GM18519 (cell line): ENCODE results near the gene AXIN2.

Source experiments
- ATAC-seq: cut with Tn5 transposase; IDR thresholded peaks from one replicate; pipeline ENCODE4 v1.9.1; 2021; ENCODE audit warnings: mild to moderate bottlenecking, moderate library complexity; ENCODE audit not compliant: unreplicated experiment, low FRiP score

AXIN2 gene

DNA sequence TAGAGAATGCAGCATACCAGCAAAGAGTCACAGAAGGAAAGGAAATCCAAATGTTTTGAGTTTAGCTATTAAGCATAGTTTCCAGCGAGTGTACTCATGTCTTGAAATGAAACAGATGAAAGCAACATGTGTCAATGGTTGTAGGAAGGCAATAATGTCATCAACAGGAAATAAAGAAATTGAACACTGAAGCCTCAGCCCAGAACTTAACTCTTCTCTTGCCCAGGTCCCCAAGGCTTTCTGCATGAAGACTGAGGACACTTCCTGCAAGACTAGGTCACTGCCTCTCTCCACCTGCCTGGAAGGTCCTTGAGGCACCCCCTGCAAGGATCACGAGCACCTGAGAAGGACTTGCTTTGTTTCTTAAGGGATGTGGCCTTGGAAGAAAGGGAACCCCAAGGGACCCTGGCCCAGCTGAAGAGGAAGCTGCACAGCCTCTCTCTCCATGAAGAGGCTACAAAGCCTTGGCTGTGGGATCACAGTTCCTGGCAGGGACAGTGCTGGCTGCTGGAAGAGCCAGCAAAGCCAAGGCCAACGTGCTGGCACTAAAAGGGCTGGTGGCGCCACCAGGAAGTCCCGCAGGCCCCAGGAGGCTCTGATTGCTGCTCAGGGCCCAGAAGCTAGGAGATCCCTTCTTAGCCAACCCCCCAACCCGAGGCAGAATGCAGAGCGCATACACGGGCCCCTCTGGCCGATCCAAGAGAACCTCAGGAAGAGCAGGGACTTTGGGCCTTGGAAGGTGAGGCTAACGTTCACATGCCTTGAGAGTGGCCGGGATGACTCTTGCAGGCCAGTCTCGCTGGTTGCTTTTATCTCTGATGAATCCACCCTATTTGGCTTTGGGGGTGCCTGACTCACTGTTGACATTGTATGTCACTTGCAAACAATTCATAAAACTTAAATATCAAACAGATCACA lies 23.4 kb upstream of the AXIN2 start:
- no peak for ATAC-seq

DNA sequence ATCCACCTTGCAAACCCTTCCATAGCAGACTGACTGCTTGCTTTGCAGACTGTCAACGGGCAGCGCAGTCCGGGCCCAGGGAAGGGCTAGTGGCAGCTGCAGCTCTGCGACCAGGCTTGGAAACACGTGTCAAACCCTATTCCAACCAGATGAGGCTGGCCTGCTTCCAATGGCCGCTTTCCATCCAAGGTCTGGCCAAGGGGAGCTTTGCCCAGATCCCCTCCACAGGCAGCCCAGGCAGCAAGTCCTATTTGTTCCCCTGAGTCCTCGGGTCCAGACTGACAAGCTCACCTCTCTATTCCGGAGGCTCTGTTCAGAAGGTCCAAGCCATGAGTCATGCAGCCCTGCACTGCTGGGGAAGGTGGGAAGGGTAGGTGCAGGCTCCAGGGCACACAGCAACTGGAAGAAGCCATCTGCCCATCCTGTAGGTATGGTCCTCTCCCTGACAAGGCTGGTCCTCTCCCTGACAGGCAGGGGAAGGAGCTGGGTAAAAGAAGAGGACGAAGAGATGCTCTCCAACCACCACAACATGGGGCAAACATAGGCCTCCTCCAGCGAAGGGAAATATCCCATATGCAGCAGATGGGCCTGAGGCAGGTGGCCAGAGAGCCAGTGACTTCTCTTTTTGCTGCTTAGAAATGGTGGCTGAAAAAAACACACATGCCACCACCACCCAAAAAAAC lies 22.6 kb upstream of the AXIN2 start:
- ATAC-seq = no peak

DNA sequence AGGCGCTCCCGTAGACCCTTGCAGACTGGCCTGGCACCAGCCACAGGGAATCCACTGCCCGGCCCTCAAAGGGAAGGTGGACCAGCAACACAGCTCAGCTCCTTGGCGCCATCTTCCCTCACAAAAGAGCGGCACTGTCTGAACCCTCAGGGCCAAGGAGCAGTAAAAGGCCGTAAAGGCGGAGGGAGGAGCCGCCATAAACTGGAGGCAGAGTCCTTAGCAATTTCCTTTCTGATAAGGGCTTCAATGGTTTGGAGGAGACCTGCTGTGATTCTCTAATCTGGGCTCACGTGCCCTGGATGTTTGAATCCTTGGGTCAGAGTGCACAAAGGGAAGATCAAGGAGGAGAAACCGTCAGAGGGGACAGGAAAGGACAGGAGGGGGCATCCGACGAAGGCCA lies 15.5 kb upstream of the AXIN2 start:
- ATAC-seq = no peak

DNA sequence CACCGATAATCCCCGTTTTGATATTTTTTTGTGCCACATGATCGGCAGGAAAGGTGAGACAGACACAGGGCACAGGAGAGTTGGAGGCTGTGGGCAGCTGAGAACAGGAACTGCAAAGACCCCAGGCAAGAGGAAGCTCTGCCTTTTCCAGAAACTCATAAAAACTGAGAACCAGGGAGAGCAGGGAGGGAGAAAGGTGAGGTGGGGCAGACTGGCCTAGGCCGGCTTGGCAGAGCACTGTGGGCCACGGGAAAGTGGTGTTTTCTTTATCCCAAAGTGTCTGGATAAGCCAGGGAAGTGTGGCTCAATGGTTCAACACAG lies 11.8 kb upstream of the AXIN2 start:
- ATAC-seq = no peak

DNA sequence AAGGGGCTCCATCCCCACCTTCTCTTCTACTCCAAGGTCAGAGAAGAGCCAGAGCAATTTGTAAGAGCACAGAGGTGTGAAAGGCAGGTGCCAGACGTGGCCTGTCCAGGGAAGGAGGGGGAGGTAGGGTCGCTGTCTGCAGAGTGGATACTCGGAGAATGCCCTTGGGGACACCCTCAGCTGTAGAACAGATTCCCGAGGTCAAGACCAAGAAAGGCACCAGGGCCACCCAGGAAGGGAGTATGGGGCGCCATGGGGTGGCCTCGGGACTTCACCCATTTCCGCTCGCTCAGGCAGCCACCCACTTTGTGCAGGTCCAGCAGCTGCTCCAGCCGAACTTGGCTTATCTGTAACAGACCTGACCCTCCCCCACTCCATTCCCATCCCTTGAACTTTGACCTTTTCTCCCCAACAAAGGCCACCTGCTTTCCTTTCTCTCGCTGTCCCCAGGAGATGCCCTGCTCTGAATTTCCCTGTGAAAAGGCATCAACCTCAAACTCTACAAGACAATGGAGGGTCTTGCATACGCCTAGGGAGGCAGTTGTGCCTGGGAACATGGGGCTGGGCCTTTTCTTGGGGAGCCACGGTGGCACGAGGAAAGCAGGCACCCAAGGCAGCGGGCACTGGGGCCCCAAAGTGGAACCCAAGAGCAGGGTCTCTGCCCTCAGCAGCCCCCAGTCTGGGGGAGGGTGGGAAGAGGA lies 11.3 kb upstream of the AXIN2 start:
- ATAC-seq = no peak

DNA sequence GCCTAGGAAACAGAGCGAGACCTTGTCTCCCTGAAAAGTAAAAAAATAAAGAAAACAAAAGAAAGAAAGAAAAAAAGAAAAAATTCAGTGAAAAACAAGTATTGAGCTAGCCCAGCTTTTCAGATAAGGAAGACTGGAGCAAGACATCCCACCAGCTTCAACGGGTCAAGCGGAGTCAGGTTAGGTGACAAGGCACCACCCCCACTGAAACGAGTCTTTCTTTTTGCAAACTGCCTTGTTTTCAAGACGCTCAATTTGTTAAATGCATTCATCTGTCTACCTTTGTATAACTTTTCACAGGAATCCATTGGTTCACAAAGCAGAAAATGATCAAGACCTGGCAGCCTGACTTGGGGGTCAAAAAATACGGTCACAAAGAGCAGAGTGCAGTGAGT lies 10.7 kb upstream of the AXIN2 start:
- ATAC-seq = no peak

DNA sequence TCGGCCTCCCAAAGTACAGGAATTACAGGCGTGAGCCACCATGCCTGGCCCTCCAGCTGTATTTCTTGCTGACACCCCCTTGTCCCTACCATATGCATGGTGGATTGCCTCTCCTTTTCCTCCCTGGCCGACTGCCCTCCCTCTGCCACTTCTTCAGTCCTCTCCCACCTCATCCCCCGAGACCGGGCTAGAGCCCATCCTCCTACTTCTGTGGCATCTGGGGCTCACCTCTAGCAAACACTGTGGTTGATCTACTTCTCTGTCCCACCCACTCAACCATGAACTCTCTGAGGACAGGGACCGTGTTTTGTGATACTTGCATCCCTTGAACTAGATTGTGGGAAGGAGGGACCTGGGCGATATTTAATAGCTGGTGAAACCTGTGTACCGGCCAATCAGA lies 7.5 kb upstream of the AXIN2 start:
- no peak for ATAC-seq

DNA sequence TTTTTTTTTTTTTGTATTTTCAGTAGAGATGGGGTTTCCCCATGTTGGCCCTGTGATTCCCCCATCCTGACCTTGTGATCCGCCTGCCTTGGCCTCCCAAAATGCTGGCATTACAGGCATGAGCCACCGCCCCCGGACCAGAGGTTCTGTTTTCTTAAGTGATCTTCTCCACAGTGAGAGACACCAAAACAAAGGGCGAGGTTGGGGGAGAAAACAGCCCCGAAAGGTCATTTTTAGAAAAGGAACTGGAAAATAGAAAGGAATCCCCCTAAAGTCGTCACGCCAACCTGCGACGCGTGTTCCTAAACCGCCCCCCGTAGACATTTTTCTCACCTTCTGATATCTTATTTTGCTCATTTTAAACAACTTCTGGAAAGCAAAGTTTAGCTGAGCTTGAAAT lies 6.1 kb upstream of the AXIN2 start:
- ATAC-seq = no peak

DNA sequence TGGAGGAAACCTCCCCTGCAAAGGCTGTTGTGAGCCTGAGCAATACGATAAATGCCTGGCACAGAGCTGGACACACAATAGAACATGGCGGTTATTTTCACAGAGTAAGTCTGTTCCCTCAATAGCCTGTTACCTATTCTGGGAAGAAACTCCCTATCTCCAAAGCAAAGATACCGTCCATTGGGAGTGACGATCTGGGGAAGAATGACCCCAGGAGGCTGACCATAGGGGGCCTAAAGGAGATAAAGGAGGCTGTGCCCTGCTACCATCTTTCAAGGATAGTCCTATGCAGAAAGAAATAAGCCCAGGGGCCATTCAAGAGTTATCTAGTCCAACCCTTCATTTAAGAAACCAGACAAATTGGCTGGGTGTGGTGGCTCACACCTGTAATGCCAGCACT lies 4.1 kb upstream of the AXIN2 start:
- no peak for ATAC-seq

DNA sequence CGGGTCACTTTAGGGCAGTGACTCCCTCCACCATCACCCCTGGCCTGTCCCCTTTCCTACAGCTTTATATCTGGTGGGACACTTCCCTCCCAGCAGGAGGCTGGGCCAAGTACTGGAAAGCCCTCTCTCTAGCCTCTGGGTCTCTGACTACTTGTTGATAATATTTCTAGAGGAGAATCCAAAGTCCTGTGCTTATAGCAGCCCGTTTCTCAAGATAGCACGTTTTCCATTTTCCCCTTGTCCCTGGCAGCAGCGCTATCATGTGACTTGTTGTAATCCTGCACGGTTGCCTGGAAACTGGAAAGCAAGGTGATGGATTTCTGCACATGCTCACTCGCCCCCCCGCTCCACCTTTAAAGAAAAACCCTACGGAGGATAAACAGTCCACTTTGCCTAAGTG lies 3.3 kb upstream of the AXIN2 start:
- ATAC-seq = no peak

DNA sequence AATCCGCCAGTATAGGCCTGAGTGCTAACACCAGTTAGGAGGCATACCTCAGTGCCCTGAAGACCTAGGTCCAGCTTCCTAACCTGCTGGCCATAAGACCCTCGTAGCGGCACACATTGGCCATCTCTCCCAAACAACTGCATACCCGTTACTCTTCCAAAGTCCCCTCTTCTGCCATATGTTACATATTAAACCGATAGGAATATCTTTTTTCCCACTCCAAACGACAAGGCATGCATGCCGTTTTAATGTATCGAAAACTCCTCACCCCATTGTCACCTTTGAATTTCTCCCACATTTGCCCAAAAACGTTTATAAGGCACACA lies 721 bp upstream of the AXIN2 start:
- no peak for ATAC-seq

DNA sequence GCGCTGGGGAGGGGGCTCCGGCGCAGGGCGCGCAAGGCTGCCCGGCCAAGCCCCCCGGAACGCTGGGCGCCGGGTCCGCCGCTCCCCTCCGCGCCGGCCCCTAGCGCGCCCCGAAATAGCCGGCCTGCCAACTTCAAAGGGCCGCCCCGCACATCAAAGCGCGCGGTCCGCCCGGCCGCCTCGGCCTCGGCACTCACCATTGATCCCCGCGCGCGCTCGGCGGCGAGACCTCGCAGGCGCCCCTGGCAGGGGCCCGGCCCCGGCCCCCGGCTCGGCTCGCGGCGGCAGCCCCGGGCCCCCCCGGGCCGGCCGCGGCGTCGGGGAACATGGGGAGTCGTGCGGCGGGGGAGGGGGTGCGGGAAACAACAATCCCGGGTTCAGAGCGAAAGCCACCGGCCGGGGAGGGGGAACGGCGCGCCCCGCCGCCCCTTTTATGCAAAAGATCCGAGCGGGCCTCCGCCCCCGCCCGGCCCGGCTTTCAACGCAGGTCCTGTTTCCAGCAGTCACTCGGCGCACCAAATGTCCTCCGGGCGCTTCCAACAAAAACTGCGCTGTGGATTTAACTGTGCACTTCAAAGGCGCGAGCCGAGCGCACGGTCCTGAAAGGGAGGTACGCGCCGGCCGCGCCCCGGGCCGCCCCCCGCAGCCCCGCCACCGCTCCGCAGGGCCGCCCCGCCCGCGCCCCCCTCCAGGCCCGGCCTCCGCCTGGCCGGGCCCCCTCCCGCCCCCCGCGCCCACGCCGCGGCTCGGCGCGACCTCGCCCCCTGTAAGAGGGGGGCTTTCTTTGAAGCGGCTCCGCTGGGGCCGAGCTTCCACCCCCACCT lies 608 bp downstream of the AXIN2 start:
- no peak for ATAC-seq

DNA sequence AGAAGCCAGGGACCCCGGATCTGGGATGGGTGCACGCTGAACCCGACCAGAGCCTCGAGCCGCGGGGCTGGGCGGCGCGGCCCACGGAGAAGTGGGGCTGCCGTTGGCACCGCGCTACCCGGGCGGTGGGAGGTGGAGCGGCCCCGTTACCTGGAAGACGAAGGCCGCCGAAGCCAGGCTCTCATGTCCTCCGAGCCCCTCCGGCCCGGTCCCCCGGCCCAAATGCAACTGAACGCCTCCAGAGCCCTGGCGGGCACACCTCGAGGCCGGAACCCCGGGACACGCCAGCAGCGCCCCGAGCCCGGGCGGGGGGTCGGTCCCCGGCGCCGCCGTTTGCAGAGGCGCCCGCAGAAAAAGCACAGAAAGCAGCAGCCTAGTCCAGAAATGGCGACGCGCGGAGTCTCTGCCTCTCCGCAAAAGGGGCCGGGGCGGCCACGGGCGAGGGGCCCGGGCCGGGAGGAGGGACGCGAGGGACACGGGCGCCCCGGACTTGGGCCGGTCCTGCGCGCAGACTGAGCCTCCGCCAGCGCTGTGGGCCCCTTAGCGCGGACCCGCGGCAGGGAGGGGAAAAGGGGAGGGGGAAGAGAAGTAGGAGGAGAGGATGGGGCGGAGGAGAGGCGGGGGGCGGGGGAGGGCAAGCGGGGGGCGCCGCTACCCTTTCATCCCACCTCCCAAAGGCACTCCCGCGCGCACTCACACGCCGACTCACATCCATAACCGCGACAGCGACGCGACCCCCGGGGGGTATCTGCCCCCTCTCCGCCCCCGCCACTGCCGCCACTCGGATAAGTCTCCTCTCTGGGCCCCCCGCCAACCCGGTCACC lies 1.4 kb downstream of the AXIN2 start:
- ATAC-seq = no peak

DNA sequence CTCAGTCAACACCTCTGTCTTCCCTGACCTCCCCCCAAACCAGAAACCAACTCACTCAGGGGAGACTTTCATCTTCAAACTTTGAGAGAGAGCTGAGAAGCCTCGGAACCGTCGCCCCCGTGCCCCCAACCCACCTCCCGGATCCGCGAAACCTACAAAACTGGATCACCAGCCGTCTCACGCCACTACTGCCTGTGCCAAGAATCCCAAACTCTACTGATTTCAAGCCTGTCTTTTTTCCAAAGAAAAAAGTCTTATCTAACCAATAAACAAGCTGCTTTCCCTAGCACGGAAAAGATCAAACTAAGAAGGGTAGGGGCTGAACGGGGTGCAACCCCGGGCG lies 2.0 kb downstream of the AXIN2 start:
- ATAC-seq = no peak

DNA sequence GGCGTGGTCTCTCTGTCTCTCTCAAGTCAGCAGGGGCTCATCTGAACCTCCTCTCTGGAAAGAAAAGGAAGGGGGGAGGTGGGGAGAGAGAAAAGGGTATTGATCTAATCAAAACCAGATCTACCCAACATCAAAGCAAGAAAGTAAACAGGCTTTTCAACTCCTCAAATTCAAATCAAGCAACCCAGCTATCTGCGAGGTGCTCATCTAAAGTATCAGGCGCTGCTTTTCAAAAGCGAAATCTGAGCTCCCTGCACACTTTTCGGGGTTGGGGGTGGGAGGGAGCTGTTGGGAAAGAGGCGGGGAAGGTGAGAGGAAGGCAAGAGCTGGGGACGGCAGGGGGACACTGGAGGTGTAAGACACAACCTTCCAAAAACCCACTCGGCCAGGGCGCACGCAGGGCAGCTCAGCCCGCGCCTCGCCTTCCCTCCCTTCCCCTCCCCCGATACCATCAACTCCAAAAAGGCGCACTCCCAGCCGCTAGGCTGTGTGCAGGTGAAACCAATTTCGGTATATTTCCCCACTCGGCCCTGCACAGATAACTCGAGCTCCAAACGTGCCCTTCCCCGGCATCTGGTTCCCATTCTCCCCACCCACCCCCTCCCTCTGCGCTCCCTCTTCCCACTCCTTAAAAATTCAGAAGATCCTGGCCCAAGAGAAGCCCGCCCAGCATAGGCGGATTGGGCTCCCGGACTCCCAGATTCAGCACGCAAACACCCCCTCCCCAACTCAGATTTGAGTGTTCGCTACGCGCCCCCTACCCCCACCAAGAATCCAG lies 2.6 kb downstream of the AXIN2 start:
- no peak for ATAC-seq

DNA sequence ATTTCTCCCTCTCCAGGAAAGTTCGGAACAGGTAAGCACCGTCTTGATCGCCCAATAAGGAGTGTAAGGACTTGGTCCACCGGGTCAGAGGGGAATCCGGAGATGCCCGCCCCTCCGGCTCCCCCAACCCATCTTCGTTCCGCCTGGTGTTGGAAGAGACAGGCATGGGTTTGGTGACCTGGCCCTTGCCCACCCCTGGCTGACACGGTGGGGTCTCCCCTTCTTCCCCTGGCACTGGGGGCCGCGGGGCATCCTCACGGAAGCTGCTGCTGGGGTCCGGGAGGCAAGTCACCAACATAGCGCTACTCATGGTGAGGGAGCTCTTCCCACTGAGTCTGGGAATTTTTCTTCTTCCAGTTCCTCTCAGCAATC lies 3.2 kb downstream of the AXIN2 start:
- ATAC-seq = no peak

DNA sequence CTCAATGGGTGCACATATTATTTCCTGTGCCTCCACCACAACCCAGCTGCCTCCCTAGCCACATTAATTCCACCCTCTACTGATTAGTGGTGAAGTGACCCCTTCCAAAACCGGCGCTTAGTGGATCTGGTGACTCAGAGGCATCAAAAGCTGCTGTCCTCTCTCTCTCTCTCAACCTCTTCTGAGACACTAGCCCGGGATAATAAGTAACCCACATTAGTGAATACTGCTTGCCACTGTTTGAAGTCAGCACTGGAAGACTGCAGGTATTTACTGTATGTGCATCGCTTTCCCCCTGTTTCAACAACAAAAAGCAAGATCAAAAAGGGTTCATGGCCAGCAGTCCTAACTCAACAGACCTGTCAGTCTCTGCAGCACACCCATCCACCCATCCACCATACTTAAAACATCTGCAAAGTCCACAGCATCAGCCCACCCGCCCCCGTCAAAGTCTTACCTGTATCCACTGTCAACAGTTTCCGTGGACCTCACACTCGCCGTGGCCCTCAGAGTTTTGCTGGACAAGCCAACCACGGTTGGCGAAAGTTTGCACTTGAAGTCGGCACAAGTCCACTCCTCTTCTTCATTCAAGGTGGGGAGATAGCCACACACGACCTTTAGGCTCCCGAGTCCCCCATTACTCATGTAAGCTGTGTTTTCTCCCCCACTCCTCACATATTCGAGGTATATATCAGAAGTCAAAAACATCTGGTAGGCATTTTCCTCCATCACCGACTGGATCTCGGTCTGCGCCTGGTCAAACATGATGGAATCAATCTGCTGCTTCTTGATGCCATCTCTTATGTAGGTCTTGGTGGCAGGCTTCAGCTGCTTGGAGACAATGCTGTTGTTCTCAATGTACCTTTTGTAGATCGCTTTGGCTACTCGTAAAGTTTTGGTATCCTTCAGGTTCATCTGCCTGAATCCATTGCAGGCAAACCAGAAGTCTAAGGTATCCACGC lies 3.8 kb downstream of the AXIN2 start:
- ATAC-seq = no peak

DNA sequence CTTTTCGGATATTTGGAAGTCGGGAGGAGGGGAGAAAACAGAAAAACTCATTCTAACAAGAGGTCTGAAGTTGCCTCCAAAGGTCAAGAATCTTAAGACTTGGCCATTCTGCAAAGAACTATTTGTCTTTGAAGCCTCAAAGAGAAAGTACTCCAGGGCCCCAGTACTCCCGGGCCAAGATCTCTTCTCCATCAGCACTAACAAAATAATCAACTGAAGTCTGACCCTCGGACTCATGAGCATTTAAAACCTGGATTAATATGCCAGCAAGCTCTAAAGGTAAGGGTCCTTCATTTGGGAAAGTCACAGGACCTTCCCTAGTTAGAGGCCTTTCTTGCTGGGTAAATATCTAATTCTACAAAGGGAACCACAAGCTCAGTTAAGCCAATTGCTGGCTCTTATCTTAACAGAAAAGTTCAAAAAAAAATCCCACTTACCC lies 4.5 kb downstream of the AXIN2 start:
- ATAC-seq = no peak
